Breast epithelium (tissue), 4 donors: ENCODE results near the gene ARHGAP15. TPM values are rescaled to one million over a fixed set of nuclear protein-coding genes. Genes with fewer than 3 reads are reported as not detected.

Experiments used
- DNase-seq, 2 donors: peaks; one replicate each; pipeline ENCODE4 v3.0.0-alpha.2; 2019; ENCODE audit warnings: low spot score in 2 of 2
- H3K27ac ChIP-seq, 2 donors: fragments of 200-600 bp; sonication (generic) in 1 of 2; one replicate each; pipeline ENCODE4 v1.5.1; 2016 to 2019; ENCODE audit warnings: mild to moderate bottlenecking in 1 of 2
- H3K27me3 ChIP-seq, 2 donors: fragments of 200-600 bp; sonication (generic) in 1 of 2; one replicate each; pipeline versions ENCODE4 v1.5.1 to v1.6.0; 2017 to 2019; ENCODE audit warnings: control low read depth in 1 of 2, mild to moderate bottlenecking in 1 of 2
- H3K36me3 ChIP-seq: fragments of 200-600 bp; one replicate; pipeline ENCODE4 v1.5.1; 2019
- H3K4me1 ChIP-seq, 2 donors: fragments of 200-600 bp; sonication (generic); one replicate each; pipeline ENCODE4 v1.5.1; 2016 to 2019; ENCODE audit warnings: control low read depth in 1 of 2
- H3K4me3 ChIP-seq, 3 donors: fragments of 200-600 bp; sonication (generic); 1 replicate in 2 of 3; 2 replicates in 1 of 3; pipeline ENCODE4 v1.5.1; 2016 to 2019; ENCODE audit warnings: mild to moderate bottlenecking in 3 of 3, moderate library complexity in 2 of 3
- H3K9me3 ChIP-seq, 2 donors: fragments of 200-600 bp; sonication (generic) in 1 of 2; one replicate each; pipeline ENCODE4 v1.5.1; 2016 to 2019; ENCODE audit warnings: control low read depth in 1 of 2
- CTCF ChIP-seq, 3 donors: fragments of 450-650 bp; IDR thresholded peaks; one replicate each; pipeline ENCODE4 v1.5.1; 2016 to 2017; ENCODE audit warnings: antibody characterized with exemption in 3 of 3, mild to moderate bottlenecking in 3 of 3, moderate library complexity in 3 of 3
- POLR2A ChIP-seq: fragments of 450-650 bp; IDR thresholded peaks from one replicate; pipeline ENCODE4 v1.6.1; 2016; ENCODE audit warnings: antibody characterized with exemption, mild to moderate bottlenecking, moderate library complexity
- POLR2AphosphoS5 ChIP-seq, 3 donors: sonication (generic); formaldehyde crosslinking; IDR thresholded peaks; one replicate each; pipeline ENCODE4 v1.6.1; 2017; ENCODE audit warnings: antibody characterized with exemption in 3 of 3
- intact Hi-C: fragments of 100-400 bp; cut with DNase I; formaldehyde crosslinking; loops from one replicate; pipeline ENCODE4 v1.15.1; 2023; ENCODE audit warnings: low total_unique reads
- total RNA-seq, 3 donors: library from RNA; depleted of rRNA; stranded (reverse); fragments of >200 nt; gene quantifications; one replicate each; pipeline ENCODE4 v1.1.0, GENCODE V29; 2016

ARHGAP15 gene
- total RNA-seq, 3 donors from 2014 or later = 8.9 to 13.4 (median 10.7) TPM

- Histone ChIP-seq H3K9me3 (no peaks in the 10 kb centered on the region), H3K4me1 (no peaks in the 10 kb centered on the region)
- intact Hi-C loops = no loop called here
Measured at GRCh38 chr2:143165291-143165690, 36.1 kb downstream of the ARHGAP15 start.

GRCh38 chr2:143169105-143169504, 39.9 kb downstream of the ARHGAP15 start:
- no peaks in the 10 kb centered on the region for H3K4me1 ChIP-seq
- TF ChIP-seq CTCF (IDR thresholded peaks at IDR 0.05) (no peak), POLR2A (no peak), POLR2AphosphoS5 (IDR thresholded peaks at IDR 0.05) (no peak)
- no peaks in the 10 kb centered on the region for H3K9me3 ChIP-seq
- no peaks in the 10 kb centered on the region for H3K27me3 ChIP-seq
- no peak overlapping the region for H3K27ac ChIP-seq
- intact Hi-C loops = no loop called here
- no peak for DNase-seq
- H3K36me3 ChIP-seq = no peaks in the 10 kb centered on the region
- no peak overlapping the region for H3K4me3 ChIP-seq

More at GRCh38 chr2:143165291-143165690, 36.1 kb downstream of the ARHGAP15 start:
- DNase-seq = no peak
- Histone ChIP-seq H3K27ac (no peak overlapping the region), H3K36me3 (no peaks in the 10 kb centered on the region), H3K4me3 (no peak overlapping the region), H3K27me3 (no peaks in the 10 kb centered on the region)
- no peak for TF ChIP-seq CTCF (IDR thresholded peaks at IDR 0.05)
- no peak for TF ChIP-seq POLR2AphosphoS5 (IDR thresholded peaks at IDR 0.05)
- no peak for TF ChIP-seq POLR2A

GRCh38 chr2:143171817-143172216, 42.6 kb downstream of the ARHGAP15 start:
- Histone ChIP-seq H3K9me3 (no peaks in the 10 kb centered on the region), H3K27ac (no peak overlapping the region), H3K27me3 (no peaks in the 10 kb centered on the region), H3K36me3 (no peaks in the 10 kb centered on the region), H3K4me3 (no peak overlapping the region), H3K4me1 (no peaks in the 10 kb centered on the region)
- intact Hi-C loops = no loop called here
- DNase-seq = no peak
- TF ChIP-seq POLR2AphosphoS5 (IDR thresholded peaks at IDR 0.05) = no peak
- TF ChIP-seq POLR2A = no peak
- no peak for TF ChIP-seq CTCF (IDR thresholded peaks at IDR 0.05)

GRCh38 chr2:143175438-143175837, 46.2 kb downstream of the ARHGAP15 start:
- intact Hi-C loops = no loop called here
- Histone ChIP-seq H3K4me3 (no peak overlapping the region), H3K36me3 (no peaks in the 10 kb centered on the region), H3K9me3 (peaks cover 0 to 3% of the 10 kb centered on the region in 2 donors), H3K27ac (no peak overlapping the region), H3K4me1 (no peaks in the 10 kb centered on the region), H3K27me3 (no peaks in the 10 kb centered on the region)
- no peak for DNase-seq
- TF ChIP-seq POLR2AphosphoS5 (IDR thresholded peaks at IDR 0.05) (no peak), POLR2A (no peak), CTCF (IDR thresholded peaks at IDR 0.05) (no peak)

GRCh38 chr2:143176606-143177005, 47.4 kb downstream of the ARHGAP15 start:
- DNase-seq = no peak
- Histone ChIP-seq H3K9me3 (peaks cover 0 to 15% of the 10 kb centered on the region in 2 donors), H3K36me3 (no peaks in the 10 kb centered on the region), H3K27me3 (no peaks in the 10 kb centered on the region), H3K4me1 (no peaks in the 10 kb centered on the region), H3K27ac (no peak overlapping the region), H3K4me3 (no peak overlapping the region)
- intact Hi-C loops = no loop called here
- TF ChIP-seq POLR2AphosphoS5 (IDR thresholded peaks at IDR 0.05) (no peak), CTCF (IDR thresholded peaks at IDR 0.05) (no peak), POLR2A (no peak)
